Measurements from ENCODE around the gene ADAMTS15.

Gene ADAMTS15

GRCh38 chr11:130476922-130477491 lies 28.6 kb downstream of the ADAMTS15 start:
- DNase-seq (ENCODE audit: low read depth in 2 of 2, low spot score in 1 of 2) = no peak

- no peak for DNase-seq (ENCODE audit: low read depth in 2 of 2, low spot score in 1 of 2)
Measured at GRCh38 chr11:130477586-130478203, 29.2 kb downstream of the ADAMTS15 start.

- DNase-seq (ENCODE audit: low read depth in 2 of 2, low spot score in 1 of 2) = no peak
Measured at GRCh38 chr11:130478204-130478701, 29.8 kb downstream of the ADAMTS15 start.

GRCh38 chr11:130478881-130479280 lies 30.4 kb downstream of the ADAMTS15 start:
- no peak for DNase-seq (ENCODE audit: low read depth in 2 of 2, low spot score in 1 of 2)

- DNase-seq (ENCODE audit: low read depth in 2 of 2, low spot score in 1 of 2) = no peak
Measured at GRCh38 chr11:130480186-130480585, 31.7 kb downstream of the ADAMTS15 start.

- DNase-seq (ENCODE audit: low read depth in 2 of 2, low spot score in 1 of 2) = no peak
Measured at GRCh38 chr11:130480711-130481140, 32.3 kb downstream of the ADAMTS15 start.

GRCh38 chr11:130483124-130483523 lies 34.7 kb downstream of the ADAMTS15 start:
- no peak for DNase-seq (ENCODE audit: low read depth in 2 of 2, low spot score in 1 of 2)

- DNase-seq (ENCODE audit: low read depth in 2 of 2, low spot score in 1 of 2) = no peak
Measured at GRCh38 chr11:130485983-130486382, 37.5 kb downstream of the ADAMTS15 start.

- DNase-seq (ENCODE audit: low read depth in 2 of 2, low spot score in 1 of 2) = no peak
Measured at GRCh38 chr11:130486391-130486836, 38.0 kb downstream of the ADAMTS15 start.

- no peak for DNase-seq (ENCODE audit: low read depth in 2 of 2, low spot score in 1 of 2)
Measured at GRCh38 chr11:130486987-130487923, 38.8 kb downstream of the ADAMTS15 start.

- DNase-seq (ENCODE audit: low read depth in 2 of 2, low spot score in 1 of 2) = no peak
Measured at GRCh38 chr11:130487924-130488815, 39.7 kb downstream of the ADAMTS15 start.

GRCh38 chr11:130488848-130489584 lies 40.6 kb downstream of the ADAMTS15 start:
- DNase-seq (ENCODE audit: low read depth in 2 of 2, low spot score in 1 of 2) = no peak

GRCh38 chr11:130489716-130490115 lies 41.3 kb downstream of the ADAMTS15 start:
- no peak for DNase-seq (ENCODE audit: low read depth in 2 of 2, low spot score in 1 of 2)

GRCh38 chr11:130490682-130491449 lies 42.4 kb downstream of the ADAMTS15 start:
- DNase-seq (ENCODE audit: low read depth in 2 of 2, low spot score in 1 of 2) = no peak

- DNase-seq (ENCODE audit: low read depth in 2 of 2, low spot score in 1 of 2) = no peak
Measured at GRCh38 chr11:130498181-130498580, 49.7 kb downstream of the ADAMTS15 start.

- DNase-seq (ENCODE audit: low read depth in 2 of 2, low spot score in 1 of 2) = no peak
Measured at GRCh38 chr11:130499828-130500227, 51.4 kb downstream of the ADAMTS15 start.

- DNase-seq (ENCODE audit: low read depth in 2 of 2, low spot score in 1 of 2) = no peak
Measured at GRCh38 chr11:130504317-130504716, 55.9 kb downstream of the ADAMTS15 start.

GRCh38 chr11:130508913-130509312 lies 60.5 kb downstream of the ADAMTS15 start:
- DNase-seq (ENCODE audit: low read depth in 2 of 2, low spot score in 1 of 2) = no peak

- no peak for DNase-seq (ENCODE audit: low read depth in 2 of 2, low spot score in 1 of 2)
Measured at GRCh38 chr11:130509942-130510341, 61.5 kb downstream of the ADAMTS15 start.

Measured in stimulated activated CD8-positive, alpha-beta memory T cell treated with anti-CD3 and anti-CD28 coated beads, Interleukin-4, amount 100 ng/mL, for 4 hours (primary cell).